Panc1 (cell line): Measurements from ENCODE around the gene SLC9A4. TPM values are rescaled to one million over a fixed set of nuclear protein-coding genes. Genes with fewer than 3 reads are reported as not detected.

Experiments
- ATAC-seq: fragments of 200-7000 bp; cut with Tn5 transposase; 2 replicates; pipeline ENCODE4 v1.9.1; 2020; ENCODE audit warnings: mild to moderate bottlenecking, moderate library complexity
- BruUV-seq: library from RNA; stranded (reverse); fragments of 400-500 nt; replicated peaks from 2 replicates; lab custom pipeline; 2021; lab: Mats Ljungman, UMichigan
- CTCF ChIA-PET: fragments of 300-600 bp; sonication (Branson Sonifier 250); formaldehyde crosslinking; loops from one replicate; lab custom pipeline; 2022; ENCODE audit warnings: antibody characterized with exemption; lab: Charles Lee
- POLR2A ChIA-PET: fragments of 300-600 bp; sonication (Branson Sonifier 250); formaldehyde crosslinking; loops from one replicate; lab custom pipeline; 2022; ENCODE audit warnings: antibody characterized with exemption; lab: Charles Lee
- DNase-seq: peaks from one replicate; pipeline ENCODE4 v3.0.0-alpha.2; 2010; ENCODE audit warnings: low read depth, low spot score
- H3K27ac ChIP-seq: 2 replicates; pipeline ENCODE4 v1.5.1; 2011; ENCODE audit warnings: mild to moderate bottlenecking, low read length, inconsistent platforms
- H3K27me3 ChIP-seq: fragments of 200-500 bp; sonication (Bioruptor generic); 2 replicates; pipeline ENCODE4 v1.6.0; 2014; ENCODE audit warnings: low read length, inconsistent platforms; ENCODE audit not compliant: control insufficient read depth, insufficient read depth
- H3K36me3 ChIP-seq: fragments of 200-500 bp; sonication (Bioruptor generic); 2 replicates; pipeline ENCODE4 v1.5.1; 2014; ENCODE audit warnings: inconsistent platforms, mild to moderate bottlenecking, low read length, moderate library complexity; ENCODE audit not compliant: control insufficient read depth, insufficient read depth
- H3K4me1 ChIP-seq: 2 replicates; pipeline ENCODE4 v1.5.1; 2011; ENCODE audit warnings: inconsistent platforms, mild to moderate bottlenecking, low read length, moderate library complexity; ENCODE audit not compliant: control insufficient read depth, insufficient read depth
- H3K4me3 ChIP-seq, 2 experiments: 2 replicates each; pipeline ENCODE4 v1.5.1; 2011 to 2012; ENCODE audit warnings: low read depth in 2 of 2, low read length in 2 of 2, mild to moderate bottlenecking in 2 of 2, inconsistent platforms in 1 of 2, moderate library complexity in 1 of 2
- H3K9me3 ChIP-seq: fragments of 200-500 bp; sonication (Bioruptor generic); 2 replicates; pipeline ENCODE4 v1.5.1; 2014; ENCODE audit warnings: low read depth, mild to moderate bottlenecking, inconsistent platforms, low read length, moderate library complexity; ENCODE audit not compliant: control insufficient read depth, insufficient read depth
- CTCF ChIP-seq: fragments of 450-650 bp; IDR thresholded peaks from 2 replicates; pipeline ENCODE4 v1.5.1; 2017; ENCODE audit warnings: mild to moderate bottlenecking
- POLR2AphosphoS5 ChIP-seq: IDR thresholded peaks from 2 replicates; pipeline ENCODE4 v1.6.1; 2012; ENCODE audit warnings: mild to moderate bottlenecking, low read depth, low read length, moderate library complexity
- REST ChIP-seq, 2 experiments: IDR thresholded peaks; 2 replicates each; pipeline ENCODE4 v1.6.1; 2011 to 2012; ENCODE audit warnings: low read depth in 2 of 2, control low read depth in 1 of 2, low read length in 1 of 2, mild to moderate bottlenecking in 1 of 2, moderate library complexity in 1 of 2; ENCODE audit not compliant: insufficient read depth in 1 of 2
- SIN3A ChIP-seq: IDR thresholded peaks from 2 replicates; pipeline ENCODE4 v1.6.1; 2012; ENCODE audit warnings: low read depth, mild to moderate bottlenecking, low read length, moderate library complexity, borderline replicate concordance; ENCODE audit not compliant: insufficient read depth
- TCF7L2 ChIP-seq: IDR thresholded peaks from 2 replicates; pipeline ENCODE4 v1.6.1; 2011; ENCODE audit warnings: mild to moderate bottlenecking, low read depth, low read length, inconsistent platforms
- in situ Hi-C: cut with HindIII; loops from 2 replicates; pipeline ENCODE4 v1.10.0; 2016; ENCODE audit warnings: low sequenced_read_pairs, low pct_unique_long_range_greater_than_20kb
- intact Hi-C: fragments of 100-400 bp; cut with micrococcal nuclease; formaldehyde crosslinking; loops from one replicate; pipeline ENCODE4 v1.10.0; 2022; ENCODE audit not compliant: unreplicated experiment
- total RNA-seq: library from RNA; stranded (reverse); gene quantifications from one replicate; pipeline ENCODE4 v1.2.1, GENCODE V29; 2021; ENCODE audit not compliant: unreplicated experiment

The SLC9A4 gene
- total RNA-seq, 1 experiment from 2014 or later, result not detected

- CTCF ChIA-PET, result no interaction called here
- H3K4me3 ChIP-seq, result no peak overlapping the region
- no peak for TF ChIP-seq REST (IDR thresholded peaks at IDR 0.05; ENCODE audit: insufficient read depth in 1 of 2, low read depth in 2 of 2, low read length in 1 of 2)
- TF ChIP-seq CTCF, result no peak
- no peak for TF ChIP-seq POLR2AphosphoS5
- no peaks in the 10 kb centered on the region for H3K4me1 ChIP-seq
- POLR2A ChIA-PET, result no interaction called here
- H3K36me3 ChIP-seq, result no peaks in the 10 kb centered on the region
- intact Hi-C loops, result no loop called here
- no peak overlapping the region for H3K27ac ChIP-seq
- BruUV-seq, result no TSS peak
- ATAC-seq, result no peak
- no peaks in the 10 kb centered on the region for H3K27me3 ChIP-seq
- no peaks in the 10 kb centered on the region for H3K9me3 ChIP-seq
- DNase-seq, result no peak
- in situ Hi-C loops, result no loop called here
Observed at GRCh38 chr2:102481931-102482330, 8.9 kb downstream of the SLC9A4 start.

GRCh38 chr2:102483086-102483485 lies 10.1 kb downstream of the SLC9A4 start:
- no TSS peak for BruUV-seq
- in situ Hi-C loops, result no loop called here

More at GRCh38 chr2:102483086-102483485, 10.1 kb downstream of the SLC9A4 start:
- TF ChIP-seq SIN3A (no peak), POLR2AphosphoS5 (no peak), CTCF (no peak), REST (IDR thresholded peaks at IDR 0.05; ENCODE audit: insufficient read depth in 1 of 2, low read depth in 2 of 2, low read length in 1 of 2) (no peak), TCF7L2 (no peak)
- ChIA-PET CTCF (interaction anchor here (0.6 to 1.2 kb wide), 2 partner anchors 10 to 1944 kb away, joined by 3 to 5 read pairs; partner anchors contain the start of gene SLC9A4), POLR2A (no interaction called here)
- ATAC-seq (no peak), DNase-seq (no peak)
- H3K4me1 ChIP-seq, result no peaks in the 10 kb centered on the region
- H3K36me3 ChIP-seq, result no peaks in the 10 kb centered on the region
- H3K9me3 ChIP-seq, result no peaks in the 10 kb centered on the region
- no peak overlapping the region for H3K4me3 ChIP-seq
- no peak overlapping the region for H3K27ac ChIP-seq
- H3K27me3 ChIP-seq, result no peaks in the 10 kb centered on the region
- intact Hi-C loops, result no loop called here
